ENCODE measurements around the gene LMX1B.

LMX1B gene

DNA sequence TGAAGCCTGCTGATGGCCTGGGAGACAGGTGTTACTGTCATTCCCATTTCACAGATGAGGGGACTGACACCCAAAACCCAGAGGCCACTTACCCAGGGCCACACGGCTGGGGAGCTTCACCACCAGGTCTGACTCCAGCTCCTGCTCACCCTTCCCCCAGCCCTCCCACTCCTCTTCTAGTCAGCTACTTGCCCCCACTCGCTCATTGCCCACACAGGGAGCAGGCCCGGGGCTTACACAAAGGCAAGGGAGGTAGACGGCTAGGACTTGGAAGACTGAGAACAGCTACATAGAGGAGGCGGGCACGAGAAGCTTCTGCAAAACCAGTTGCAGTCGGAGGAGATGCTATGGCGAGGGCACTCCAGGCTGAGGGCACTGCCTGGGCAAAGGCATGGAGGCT lies 21.3 kb downstream of the LMX1B start:
- H3K4me1 Mint-ChIP-seq: peaks cover 24% of the 10 kb centered on the region
- peaks cover 8% of the 10 kb centered on the region for H3K36me3 Mint-ChIP-seq (ENCODE audit: insufficient read depth)
- no peak overlapping the region for H3K27ac Mint-ChIP-seq (ENCODE audit: low read depth)
- no peaks in the 10 kb centered on the region for H3K9me3 Mint-ChIP-seq
- H3K27me3 Mint-ChIP-seq: peaks cover 61% of the 10 kb centered on the region
- no peak for ATAC-seq (replicated peaks; ENCODE audit: extremely low read depth, poor library complexity, severe bottlenecking)
- no peak overlapping the region for H3K4me3 Mint-ChIP-seq
- no peak for DNase-seq (ENCODE audit: low spot score in 2 of 2)

DNA sequence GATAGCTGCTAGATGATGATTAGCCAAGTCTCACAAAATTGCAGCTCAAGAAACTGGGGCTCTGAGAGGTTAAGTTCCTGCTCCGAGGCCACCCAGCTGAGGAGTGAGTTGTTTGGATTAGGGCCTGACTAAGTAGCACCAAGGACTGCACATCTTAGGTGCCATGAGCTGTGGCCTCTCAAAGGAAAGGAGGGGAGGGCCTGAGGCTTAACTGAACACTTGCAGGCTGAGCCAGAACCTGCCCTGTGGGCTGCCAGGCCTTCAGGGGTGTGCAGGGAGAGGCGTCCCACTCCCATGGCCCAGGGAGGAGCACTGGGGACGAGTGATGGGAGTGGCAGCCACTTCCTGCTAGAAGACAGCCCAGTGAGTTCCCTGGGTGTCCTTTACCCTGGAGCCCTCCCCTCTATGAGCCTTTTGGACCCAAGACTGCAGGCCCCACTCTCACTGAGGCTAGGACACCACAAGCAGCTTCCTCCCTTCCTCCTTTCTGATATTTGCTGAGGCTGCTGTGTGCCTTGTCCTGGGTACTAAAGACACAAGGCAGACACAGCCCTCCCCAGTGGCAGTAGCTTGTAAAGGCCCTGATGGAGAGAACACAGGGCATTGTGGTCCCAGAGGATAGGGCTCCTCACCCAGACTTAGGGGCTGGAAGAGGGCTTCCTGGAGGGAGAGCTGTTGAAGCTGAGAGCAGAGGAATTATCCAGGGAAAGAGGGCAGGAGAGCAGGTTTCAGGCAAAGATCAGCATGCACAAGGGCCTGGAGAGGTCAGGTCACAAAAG lies 22.1 kb downstream of the LMX1B start:
- peaks cover 24% of the 10 kb centered on the region for H3K4me1 Mint-ChIP-seq
- ATAC-seq (replicated peaks; ENCODE audit: extremely low read depth, poor library complexity, severe bottlenecking): no peak
- DNase-seq (ENCODE audit: low spot score in 2 of 2): no peak
- H3K9me3 Mint-ChIP-seq: no peaks in the 10 kb centered on the region
- H3K27ac Mint-ChIP-seq (ENCODE audit: low read depth): peak overlapping the region; percentile 80
- peaks cover 61% of the 10 kb centered on the region for H3K27me3 Mint-ChIP-seq
- no peak overlapping the region for H3K4me3 Mint-ChIP-seq
- peaks cover 8% of the 10 kb centered on the region for H3K36me3 Mint-ChIP-seq (ENCODE audit: insufficient read depth)

DNA sequence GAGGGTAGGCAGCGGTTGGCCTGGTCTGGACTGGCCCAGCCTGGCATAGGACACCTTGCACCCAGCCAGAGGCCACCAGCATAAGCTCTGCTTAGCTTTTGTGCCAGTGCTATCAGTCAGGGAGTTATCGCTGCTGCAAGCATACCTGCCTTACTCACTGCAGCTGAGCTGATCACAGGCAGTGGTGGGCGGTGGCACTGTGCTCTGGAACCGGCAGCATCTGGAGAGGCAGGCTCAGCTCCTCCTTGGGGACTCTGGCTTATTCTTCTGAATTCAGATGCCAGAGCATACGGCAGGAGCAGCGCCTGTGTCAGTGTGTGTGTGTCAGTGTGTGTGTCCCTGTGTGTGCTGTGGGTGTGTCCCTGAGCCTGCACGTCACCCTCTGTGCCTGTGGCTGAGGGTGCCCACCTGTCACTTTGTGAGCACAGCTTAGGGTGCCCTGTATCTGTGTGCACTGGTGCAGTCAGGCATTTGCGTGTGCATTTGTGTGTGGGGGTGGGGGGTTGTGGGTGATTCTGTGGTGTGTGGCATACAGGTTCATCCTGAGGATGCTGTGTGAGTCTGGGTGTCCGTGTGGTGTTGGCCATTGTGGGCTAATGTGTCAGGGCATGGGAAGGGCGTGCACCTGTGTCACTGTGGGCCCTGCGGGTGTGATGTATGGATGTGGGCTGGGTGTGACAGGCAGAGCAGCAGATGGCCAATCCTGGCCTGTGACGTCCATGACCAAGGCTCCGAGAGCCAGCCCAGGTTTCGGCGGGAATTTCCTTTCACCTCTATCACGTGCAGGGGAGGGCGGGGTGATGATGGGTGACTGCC lies 23.5 kb downstream of the LMX1B start:
- ATAC-seq (replicated peaks; ENCODE audit: extremely low read depth, poor library complexity, severe bottlenecking) (peak; percentile 89), DNase-seq (ENCODE audit: low spot score in 2 of 2) (peak; percentile 37 to 84)
- H3K9me3 Mint-ChIP-seq: no peaks in the 10 kb centered on the region
- peak overlapping the region; percentile 80 for H3K27ac Mint-ChIP-seq (ENCODE audit: low read depth)
- H3K27me3 Mint-ChIP-seq: peaks cover 60% of the 10 kb centered on the region
- H3K4me1 Mint-ChIP-seq: peaks cover 24% of the 10 kb centered on the region
- peak overlapping the region; percentile 51 for H3K4me3 Mint-ChIP-seq
- peaks cover 8% of the 10 kb centered on the region for H3K36me3 Mint-ChIP-seq (ENCODE audit: insufficient read depth)

DNA sequence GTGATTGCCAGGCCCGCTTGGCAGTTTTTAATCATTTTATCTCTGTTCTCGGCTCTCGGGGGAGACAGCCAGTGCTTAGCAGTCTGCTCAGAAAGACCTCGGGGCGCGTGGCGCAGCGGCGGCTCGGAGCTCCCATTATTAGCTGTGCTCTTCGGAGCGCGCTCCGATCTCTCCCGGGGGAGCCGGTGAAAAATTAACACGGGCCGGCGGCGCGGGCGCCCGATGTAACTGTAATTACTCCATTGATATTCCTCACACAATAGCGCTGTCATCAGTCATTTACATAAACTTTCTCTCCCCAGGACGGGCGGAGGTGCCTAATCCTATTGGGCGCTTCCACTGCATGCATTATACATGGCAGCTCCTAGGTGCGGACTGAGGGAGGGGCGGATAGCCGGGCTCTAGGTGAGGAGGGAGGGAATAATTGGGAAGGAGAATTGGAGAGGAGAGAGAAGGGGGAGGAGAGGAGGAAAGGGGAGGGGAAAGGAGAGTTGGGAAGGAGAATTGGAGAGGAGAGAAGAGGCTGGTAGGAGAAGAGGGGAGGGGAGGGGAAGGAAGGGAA lies 24.9 kb downstream of the LMX1B start:
- no peak overlapping the region for H3K4me3 Mint-ChIP-seq
- ATAC-seq (replicated peaks; ENCODE audit: extremely low read depth, poor library complexity, severe bottlenecking): no peak

DNA sequence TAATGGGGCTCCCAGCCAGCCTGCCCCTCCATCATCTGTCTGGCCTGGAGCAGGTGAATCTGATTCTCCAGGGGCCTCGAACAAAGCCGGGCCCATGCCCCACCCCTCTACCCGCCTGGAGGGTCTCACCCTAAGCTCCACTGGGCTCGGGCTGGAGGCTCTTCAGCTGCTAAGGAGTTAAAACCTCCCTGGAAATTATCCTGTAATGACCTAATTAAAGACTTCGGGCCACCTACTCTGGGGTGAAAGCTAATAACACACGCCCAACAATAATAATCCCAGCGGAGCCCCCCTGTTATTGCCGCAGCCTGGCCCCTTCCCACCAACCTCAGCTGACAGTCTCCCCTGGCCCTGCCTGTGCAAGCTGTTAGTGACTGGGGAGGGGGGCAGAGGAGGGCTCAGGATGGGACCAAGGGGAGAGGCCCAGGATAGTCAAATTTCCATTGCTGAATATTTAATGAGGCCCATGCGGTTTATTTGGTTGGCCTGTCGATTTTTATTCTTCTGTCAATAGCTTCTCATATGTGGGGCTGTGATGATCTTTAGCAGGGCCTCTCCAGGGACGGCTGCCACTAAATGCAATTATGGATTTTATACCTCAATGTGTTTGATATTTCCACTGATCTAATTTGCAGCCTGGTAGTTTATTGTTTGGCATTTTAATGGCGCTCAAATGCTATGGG lies 25.7 kb downstream of the LMX1B start:
- no peak for ATAC-seq (replicated peaks; ENCODE audit: extremely low read depth, poor library complexity, severe bottlenecking)

More for the DNA sequence above, 24.9 kb downstream of the LMX1B start:
- Mint-ChIP-seq H3K9me3 (no peaks in the 10 kb centered on the region), H3K36me3 (ENCODE audit: insufficient read depth) (peaks cover 8% of the 10 kb centered on the region), H3K27ac (ENCODE audit: low read depth) (peak overlapping the region; percentile 46), H3K4me1 (peaks cover 24% of the 10 kb centered on the region), H3K27me3 (peaks cover 60% of the 10 kb centered on the region)
- no peak for DNase-seq (ENCODE audit: low spot score in 2 of 2)

DNA sequence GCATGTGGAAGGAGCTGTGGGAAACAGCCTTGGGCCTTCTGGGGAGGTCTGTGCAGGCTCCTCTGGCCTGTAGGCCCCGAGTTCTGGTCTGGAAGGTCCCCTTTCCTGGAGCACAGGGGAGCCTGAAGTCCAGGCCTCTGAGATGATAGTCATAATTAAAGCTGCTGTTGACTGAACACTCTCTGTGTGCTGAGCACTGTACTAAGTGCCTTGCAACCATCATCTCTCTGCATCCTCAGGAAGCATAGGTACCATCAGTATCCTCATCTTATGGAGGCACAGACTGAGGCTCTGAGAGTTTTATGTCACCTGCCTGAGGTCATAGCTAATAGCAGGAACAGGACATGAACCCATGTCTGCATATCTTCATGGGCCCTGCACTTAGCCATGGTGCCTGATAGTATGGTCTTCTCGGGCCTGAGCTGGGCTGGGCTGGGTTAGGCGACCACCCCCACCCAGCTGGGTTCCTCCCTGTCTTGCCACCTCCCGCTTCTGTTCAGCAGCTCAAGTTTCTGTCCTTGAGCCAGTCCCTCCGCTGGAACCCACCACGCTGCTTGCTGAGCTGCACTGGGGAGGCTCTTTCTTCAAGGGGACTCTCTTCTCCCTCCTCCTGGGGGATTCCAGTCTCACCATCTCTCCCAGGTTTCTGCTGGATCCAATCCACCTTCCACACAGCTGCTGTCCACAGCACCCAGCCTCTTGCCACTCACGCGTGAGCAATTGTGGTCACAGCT lies 27.6 kb downstream of the LMX1B start:
- ATAC-seq (replicated peaks; ENCODE audit: extremely low read depth, poor library complexity, severe bottlenecking) (no peak), DNase-seq (ENCODE audit: low spot score in 2 of 2) (no peak)
- Mint-ChIP-seq H3K4me1 (peaks cover 20% of the 10 kb centered on the region), H3K36me3 (ENCODE audit: insufficient read depth) (peaks cover 8% of the 10 kb centered on the region), H3K27ac (ENCODE audit: low read depth) (no peak overlapping the region), H3K9me3 (no peaks in the 10 kb centered on the region), H3K4me3 (no peak overlapping the region), H3K27me3 (peaks cover 80% of the 10 kb centered on the region)

More for the DNA sequence above, 25.7 kb downstream of the LMX1B start:
- Mint-ChIP-seq H3K27ac (ENCODE audit: low read depth) (no peak overlapping the region), H3K4me3 (no peak overlapping the region), H3K36me3 (ENCODE audit: insufficient read depth) (peaks cover 8% of the 10 kb centered on the region), H3K9me3 (no peaks in the 10 kb centered on the region), H3K4me1 (peaks cover 24% of the 10 kb centered on the region), H3K27me3 (peaks cover 62% of the 10 kb centered on the region)
- DNase-seq (ENCODE audit: low spot score in 2 of 2): no peak

DNA sequence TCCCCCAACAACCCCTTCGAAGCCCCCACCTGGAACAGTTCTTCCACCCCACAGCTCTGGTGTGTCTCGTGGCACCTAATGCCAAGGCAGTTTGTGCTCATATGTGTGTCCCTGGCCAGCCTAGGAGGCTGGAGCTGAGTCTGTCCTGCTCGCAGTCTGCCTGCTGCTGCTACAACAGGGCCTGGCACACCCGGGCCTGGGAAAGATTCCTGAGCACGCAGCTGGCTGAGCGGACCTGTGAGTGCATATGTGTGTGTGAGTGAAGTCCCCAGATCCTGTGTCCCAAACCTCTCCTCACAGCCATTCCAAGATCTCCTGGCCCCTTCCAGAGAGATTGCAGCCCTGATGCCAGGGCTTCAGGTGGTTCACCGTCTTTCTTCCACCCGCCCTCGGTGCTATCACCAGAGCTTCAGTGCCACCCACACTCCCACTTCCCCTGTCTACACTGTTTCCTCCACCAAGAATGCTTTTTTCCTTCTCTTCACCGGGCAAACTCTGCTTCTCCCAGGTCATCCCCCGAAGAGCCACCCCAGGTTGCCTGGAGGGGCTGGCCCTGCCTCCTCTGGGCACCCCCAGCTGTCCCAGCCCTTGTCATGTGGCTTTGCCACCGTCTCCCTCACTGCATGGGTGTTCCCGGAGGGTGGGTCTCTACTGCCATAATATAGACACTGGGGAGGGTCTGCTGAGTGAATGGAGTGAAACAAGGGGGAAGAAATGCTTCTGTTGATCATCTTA lies 28.4 kb downstream of the LMX1B start:
- Mint-ChIP-seq H3K27ac (ENCODE audit: low read depth) (no peak overlapping the region), H3K4me3 (no peak overlapping the region), H3K4me1 (peaks cover 11% of the 10 kb centered on the region), H3K9me3 (no peaks in the 10 kb centered on the region), H3K27me3 (peaks cover 89% of the 10 kb centered on the region), H3K36me3 (ENCODE audit: insufficient read depth) (peaks cover 4% of the 10 kb centered on the region)
- DNase-seq (ENCODE audit: low spot score in 2 of 2) (no peak), ATAC-seq (replicated peaks; ENCODE audit: extremely low read depth, poor library complexity, severe bottlenecking) (no peak)

DNA sequence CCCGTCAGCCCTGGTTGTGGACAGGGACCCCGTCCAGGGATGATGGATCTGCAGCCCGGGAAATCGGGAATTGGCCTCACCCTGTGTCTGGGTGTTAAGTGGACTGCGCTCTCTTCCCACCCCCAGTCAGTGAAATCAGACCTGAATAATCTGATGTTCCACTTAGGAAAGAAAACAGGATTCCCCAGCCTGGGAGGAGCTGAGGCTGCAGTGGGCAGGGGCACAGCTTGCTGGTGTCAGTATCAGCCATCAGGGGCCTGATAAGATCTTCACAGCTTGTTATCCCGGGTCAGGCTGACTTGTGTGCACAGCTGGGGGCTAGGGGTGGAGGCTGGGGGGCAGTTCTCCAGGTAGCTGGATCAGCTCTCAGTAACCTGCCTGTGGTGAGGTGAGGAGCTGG lies 29.1 kb downstream of the LMX1B start:
- no peak for ATAC-seq (replicated peaks; ENCODE audit: extremely low read depth, poor library complexity, severe bottlenecking)
- H3K27me3 Mint-ChIP-seq: peaks cover 96% of the 10 kb centered on the region
- no peaks in the 10 kb centered on the region for H3K36me3 Mint-ChIP-seq (ENCODE audit: insufficient read depth)
- H3K4me3 Mint-ChIP-seq: no peak overlapping the region
- no peak overlapping the region for H3K27ac Mint-ChIP-seq (ENCODE audit: low read depth)
- no peaks in the 10 kb centered on the region for H3K9me3 Mint-ChIP-seq
- DNase-seq (ENCODE audit: low spot score in 2 of 2): no peak
- H3K4me1 Mint-ChIP-seq: peaks cover 6% of the 10 kb centered on the region

DNA sequence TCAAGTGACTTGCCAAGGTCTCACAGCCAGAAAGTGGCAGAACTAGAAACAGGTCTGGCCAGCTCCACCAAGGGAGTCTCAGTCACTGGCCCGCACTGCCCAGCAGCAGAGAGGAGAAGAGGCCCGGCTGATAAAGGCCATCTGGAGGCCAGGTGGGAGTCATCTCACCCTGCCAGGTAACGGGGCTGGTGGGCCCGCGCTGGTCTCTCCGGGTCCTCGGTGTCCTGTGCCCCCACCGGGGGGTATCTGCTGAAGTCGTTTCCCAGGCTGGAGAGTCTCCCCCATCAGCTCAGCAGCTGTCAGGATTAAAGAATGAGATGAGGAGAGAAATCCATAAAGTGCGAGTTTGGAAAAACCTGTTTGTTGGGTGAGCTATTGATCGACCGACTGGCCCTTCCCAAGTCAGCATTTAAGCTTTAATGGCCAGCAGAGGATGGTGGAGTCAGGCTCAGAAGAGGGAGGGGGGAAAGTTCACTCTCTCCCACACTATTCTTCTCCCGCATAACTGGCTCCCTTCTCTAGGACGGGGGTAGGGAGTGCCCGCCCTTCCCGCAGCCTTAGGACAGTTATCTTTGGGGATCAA lies 30.3 kb downstream of the LMX1B start:
- H3K4me1 Mint-ChIP-seq: no peaks in the 10 kb centered on the region
- no peak for ATAC-seq (replicated peaks; ENCODE audit: extremely low read depth, poor library complexity, severe bottlenecking)
- H3K36me3 Mint-ChIP-seq (ENCODE audit: insufficient read depth): no peaks in the 10 kb centered on the region
- peaks cover 99% of the 10 kb centered on the region for H3K27me3 Mint-ChIP-seq
- H3K27ac Mint-ChIP-seq (ENCODE audit: low read depth): no peak overlapping the region
- no peaks in the 10 kb centered on the region for H3K9me3 Mint-ChIP-seq
- H3K4me3 Mint-ChIP-seq: no peak overlapping the region
- no peak for DNase-seq (ENCODE audit: low spot score in 2 of 2)

DNA sequence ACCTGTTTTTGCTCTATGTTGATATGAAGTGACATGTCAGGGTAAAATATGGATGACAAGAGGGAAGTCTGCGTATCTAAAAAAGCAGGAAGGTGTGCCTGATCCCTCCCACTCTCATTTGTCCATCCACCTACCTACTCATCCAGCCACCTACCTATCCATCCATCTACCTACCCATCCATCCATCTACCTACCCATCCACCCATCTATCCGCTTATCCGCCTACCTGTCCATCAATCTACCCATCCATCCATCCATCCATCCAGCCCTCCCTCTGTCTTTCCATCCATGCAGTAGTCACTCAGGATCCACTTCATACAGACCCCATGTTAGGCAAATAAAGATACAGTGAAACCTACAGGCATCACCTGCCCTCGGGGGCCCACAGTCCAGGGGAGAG lies 32.4 kb downstream of the LMX1B start:
- H3K9me3 Mint-ChIP-seq: no peaks in the 10 kb centered on the region
- H3K36me3 Mint-ChIP-seq (ENCODE audit: insufficient read depth): no peaks in the 10 kb centered on the region
- DNase-seq (ENCODE audit: low spot score in 2 of 2) (no peak), ATAC-seq (replicated peaks; ENCODE audit: extremely low read depth, poor library complexity, severe bottlenecking) (no peak)
- H3K4me3 Mint-ChIP-seq: no peak overlapping the region
- H3K27ac Mint-ChIP-seq (ENCODE audit: low read depth): no peak overlapping the region
- no peaks in the 10 kb centered on the region for H3K4me1 Mint-ChIP-seq
- peaks cover 100% of the 10 kb centered on the region for H3K27me3 Mint-ChIP-seq

Measured in central memory CD8-positive, alpha-beta T cell (primary cell).